WTC11 (cell line): ENCODE measurements around the gene ZDHHC14. TPM values are rescaled to one million over a fixed set of nuclear protein-coding genes. Genes with fewer than 3 reads are reported as not detected.

Experiments
- ATAC-seq: fragments of 200-7000 bp; cut with Tn5 transposase; 2 replicates; pipeline ENCODE4 v1.10.0; 2021; ENCODE audit warnings: mild to moderate bottlenecking, moderate library complexity
- CTCF ChIA-PET: fragments of 300-600 bp; sonication (Branson Sonifier 250); formaldehyde crosslinking; loops from one replicate; lab custom pipeline; 2021; ENCODE audit warnings: antibody characterized with exemption; lab: Charles Lee
- POLR2A ChIA-PET: fragments of 350-600 bp; sonication (Branson Sonifier 250); formaldehyde crosslinking; loops from one replicate; lab custom pipeline; 2021; ENCODE audit warnings: antibody characterized with exemption; lab: Charles Lee
- DNase-seq: peaks from one replicate; pipeline ENCODE4 v3.0.0; 2021; ENCODE audit warnings: low spot score
- H3K27ac Mint-ChIP-seq: 2 replicates; pipeline ENCODE4 v1.8.0; 2021; ENCODE audit warnings: mixed read lengths
- H3K27me3 Mint-ChIP-seq: 2 replicates; pipeline ENCODE4 v1.8.0; 2021; ENCODE audit warnings: low read depth, mild to moderate bottlenecking, moderate library complexity, mixed read lengths
- H3K36me3 Mint-ChIP-seq: 2 replicates; pipeline ENCODE4 v1.8.0; 2021; ENCODE audit warnings: mixed read lengths
- H3K4me1 Mint-ChIP-seq: 2 replicates; pipeline ENCODE4 v1.8.0; 2022; ENCODE audit warnings: mixed read lengths
- H3K4me3 Mint-ChIP-seq: 2 replicates; pipeline ENCODE4 v1.8.0; 2021; ENCODE audit warnings: mild to moderate bottlenecking, moderate library complexity, mixed read lengths
- H3K9me3 Mint-ChIP-seq: 2 replicates; pipeline ENCODE4 v1.8.0; 2021; ENCODE audit warnings: mixed read lengths
- ATF2 ChIP-seq: sonication (generic); formaldehyde crosslinking; IDR thresholded peaks from 2 replicates; pipeline ENCODE4 v1.8.1; 2022; ENCODE audit warnings: low read depth, missing genetic modification reagents, borderline replicate concordance
- CBFB ChIP-seq: sonication (generic); formaldehyde crosslinking; IDR thresholded peaks from 2 replicates; pipeline ENCODE4 v1.8.1; 2022; ENCODE audit warnings: mild to moderate bottlenecking, low read depth, missing genetic modification reagents
- CTCF ChIP-seq: fragments of 200-600 bp; IDR thresholded peaks from 2 replicates; pipeline ENCODE4 v1.8.0; 2022; ENCODE audit warnings: antibody characterized with exemption
- E2F5 ChIP-seq: sonication (generic); formaldehyde crosslinking; IDR thresholded peaks from 2 replicates; pipeline ENCODE4 v1.8.1; 2022; ENCODE audit warnings: mild to moderate bottlenecking, moderate library complexity, missing genetic modification reagents
- GABPB1 ChIP-seq: sonication (generic); formaldehyde crosslinking; IDR thresholded peaks from 2 replicates; pipeline ENCODE4 v1.8.1; 2023; ENCODE audit warnings: mild to moderate bottlenecking, missing genetic modification reagents
- HMGXB4 ChIP-seq: sonication (generic); formaldehyde crosslinking; IDR thresholded peaks from 2 replicates; pipeline ENCODE4 v1.8.1; 2023; ENCODE audit warnings: mild to moderate bottlenecking, moderate library complexity, missing genetic modification reagents
- KAT7 ChIP-seq: sonication (generic); formaldehyde crosslinking; IDR thresholded peaks from 2 replicates; pipeline ENCODE4 v1.8.1; 2023; ENCODE audit warnings: missing genetic modification reagents, mild to moderate bottlenecking, borderline replicate concordance
- MXD4 ChIP-seq: fragments of 250-450 bp; sonication (Bioruptor Pico); IDR thresholded peaks from 2 replicates; pipeline ENCODE4 v1.8.0; 2021; ENCODE audit warnings: mild to moderate bottlenecking, moderate library complexity, borderline replicate concordance
- NFE2L1 ChIP-seq: sonication (generic); formaldehyde crosslinking; IDR thresholded peaks from 2 replicates; pipeline ENCODE4 v1.8.1; 2023; ENCODE audit warnings: missing genetic modification reagents
- NR1H2 ChIP-seq: sonication (generic); formaldehyde crosslinking; IDR thresholded peaks from 2 replicates; pipeline ENCODE4 v1.9.0; 2021; ENCODE audit warnings: mild to moderate bottlenecking, moderate library complexity, missing genetic modification reagents
- NR3C1 ChIP-seq: sonication (generic); formaldehyde crosslinking; conservative IDR thresholded peaks from 2 replicates; pipeline ENCODE4 v1.8.1; 2023; ENCODE audit warnings: low read depth, mild to moderate bottlenecking, missing genetic modification reagents
- SMAD4 ChIP-seq: sonication (generic); formaldehyde crosslinking; IDR thresholded peaks from 2 replicates; pipeline ENCODE4 v1.8.0; 2022; ENCODE audit warnings: mild to moderate bottlenecking, missing genetic modification reagents
- SOX15 ChIP-seq: fragments of 250-450 bp; sonication (Bioruptor Pico); IDR thresholded peaks from 2 replicates; pipeline ENCODE4 v1.9.0; 2021; ENCODE audit warnings: mild to moderate bottlenecking
- STAT6 ChIP-seq: sonication (generic); formaldehyde crosslinking; conservative IDR thresholded peaks from 2 replicates; pipeline ENCODE4 v1.8.1; 2023; ENCODE audit warnings: mild to moderate bottlenecking, low read depth, missing genetic modification reagents, moderate library complexity
- TP53 ChIP-seq: sonication (generic); formaldehyde crosslinking; IDR thresholded peaks from 2 replicates; pipeline ENCODE4 v1.8.1; 2023; ENCODE audit warnings: mild to moderate bottlenecking, missing genetic modification reagents
- ZNF138 ChIP-seq: sonication (generic); formaldehyde crosslinking; conservative IDR thresholded peaks from 2 replicates; pipeline ENCODE4 v1.8.1; 2022; ENCODE audit warnings: mild to moderate bottlenecking, moderate library complexity, missing genetic modification reagents
- ZNF317 ChIP-seq: sonication (generic); formaldehyde crosslinking; IDR thresholded peaks from 2 replicates; pipeline ENCODE4 v1.8.1; 2023; ENCODE audit warnings: low read depth, mild to moderate bottlenecking, moderate library complexity, missing genetic modification reagents, borderline replicate concordance
- total RNA-seq: library from RNA; stranded (reverse); gene quantifications from 3 replicates; pipeline ENCODE4 v1.2.3, GENCODE V29; 2021

The ZDHHC14 gene
- total RNA-seq, 1 experiment from 2014 or later, result 6.6 TPM

- no peaks in the 10 kb centered on the region for H3K36me3 Mint-ChIP-seq
- no peak for DNase-seq
- no peaks in the 10 kb centered on the region for H3K9me3 Mint-ChIP-seq
- POLR2A ChIA-PET, result interaction anchor here (1.6 kb wide), 1 partner anchor 109 kb away, joined by 3 read pairs; no protein-coding TSS in a partner anchor
- H3K27me3 Mint-ChIP-seq, result no peaks in the 10 kb centered on the region
- H3K4me3 Mint-ChIP-seq, result no peak overlapping the region
- CTCF ChIA-PET, result no interaction called here
- H3K27ac Mint-ChIP-seq, result no peak overlapping the region
- H3K4me1 Mint-ChIP-seq, result peaks cover 73% of the 10 kb centered on the region
- no peak for ATAC-seq
- TF ChIP-seq SMAD4, result no peak
- no peak for TF ChIP-seq NR1H2 (CRISPR knock-in tag)
- no peak for TF ChIP-seq NFE2L1 (CRISPR knock-in tag)
- TF ChIP-seq CBFB (CRISPR knock-in tag), result no peak
- no peak for TF ChIP-seq HMGXB4 (CRISPR knock-in tag)
- no peak for TF ChIP-seq MXD4 (CRISPR knock-in tag)
- TF ChIP-seq CTCF, result no peak
- TF ChIP-seq E2F5 (CRISPR knock-in tag), result no peak
- no peak for TF ChIP-seq STAT6 (CRISPR knock-in tag)
- no peak for TF ChIP-seq ZNF317 (CRISPR knock-in tag)
- no peak for TF ChIP-seq ATF2 (CRISPR knock-in tag)
- TF ChIP-seq KAT7, result no peak
- no peak for TF ChIP-seq SOX15 (CRISPR knock-in tag)
- no peak for TF ChIP-seq ZNF138 (CRISPR knock-in tag)
- no peak for TF ChIP-seq NR3C1 (CRISPR knock-in tag)
Observed at GRCh38 chr6:157433678-157434081, 52.7 kb downstream of the ZDHHC14 start.

- Mint-ChIP-seq H3K27ac (no peak overlapping the region), H3K4me1 (peaks cover 67% of the 10 kb centered on the region), H3K27me3 (no peaks in the 10 kb centered on the region), H3K4me3 (no peak overlapping the region), H3K9me3 (no peaks in the 10 kb centered on the region), H3K36me3 (no peaks in the 10 kb centered on the region)
- ATAC-seq (no peak), DNase-seq (no peak)
- ChIA-PET POLR2A (interaction anchor here (0.6 to 1.6 kb wide), 2 partner anchors 31 to 110 kb away, joined by 3 read pairs; no protein-coding TSS in a partner anchor), CTCF (no interaction called here)
- no peak for TF ChIP-seq TP53 (CRISPR knock-in tag)
- TF ChIP-seq GABPB1 (CRISPR knock-in tag), result peak; percentile 34; the same call in 1 of the 2 replicates
Observed at GRCh38 chr6:157434349-157435033, 53.5 kb downstream of the ZDHHC14 start.
